IMR-90 (cell line): ENCODE results near the gene BCAS4. TPM values are rescaled to one million over a fixed set of nuclear protein-coding genes. Genes with fewer than 3 reads are reported as not detected.

Experiments used
- ATAC-seq: fragments of 200-7000 bp; cut with Tn5 transposase; 2 replicates; pipeline ENCODE4 v1.9.1; 2020; ENCODE audit warnings: low read depth, mild to moderate bottlenecking, moderate library complexity
- BruUV-seq: library from RNA; stranded (reverse); fragments of 400-500 nt; replicated peaks from 2 replicates; lab custom pipeline; 2021; lab: Mats Ljungman, UMichigan
- CTCF ChIA-PET: fragments of 300-600 bp; formaldehyde crosslinking; extraction: SDS; loops from one replicate; lab custom pipeline; 2021; ENCODE audit warnings: antibody characterized with exemption; lab: Yijun Ruan, JAX
- POLR2A ChIA-PET: fragments of 300-600 bp; sonication (Branson Sonifier 250); formaldehyde crosslinking; loops from one replicate; lab custom pipeline; 2022; ENCODE audit warnings: antibody characterized with exemption; ENCODE audit not compliant: unreplicated experiment; lab: Charles Lee
- DNase-seq: peaks from one replicate; pipeline ENCODE4 v3.0.0; 2013
- H2AFZ ChIP-seq: replicated peaks from 2 replicates; pipeline ENCODE3; 2013; ENCODE audit warnings: low read length, mild to moderate bottlenecking; ENCODE audit not compliant: poor library complexity
- H2AK5ac ChIP-seq: 2 replicates; pipeline ENCODE4 v1.6.1; 2013; ENCODE audit warnings: low read depth, low read length, inconsistent platforms
- H2AK9ac ChIP-seq: replicated peaks from 2 replicates; pipeline ENCODE3; 2013; ENCODE audit warnings: mild to moderate bottlenecking, low read depth, low read length, moderate library complexity; ENCODE audit not compliant: poor library complexity
- H2BK120ac ChIP-seq: 2 replicates; pipeline ENCODE4 v1.6.1; 2013; ENCODE audit warnings: low read depth, low read length, inconsistent platforms
- H2BK15ac ChIP-seq: 3 replicates; pipeline ENCODE4 v1.6.1; 2013; ENCODE audit warnings: low read depth, low read length, inconsistent platforms
- H2BK20ac ChIP-seq: 2 replicates; pipeline ENCODE4 v1.6.1; 2013; ENCODE audit warnings: low read depth, mild to moderate bottlenecking, inconsistent platforms, low read length, moderate library complexity
- H2BK5ac ChIP-seq: 2 replicates; pipeline ENCODE4 v1.6.1; 2013; ENCODE audit warnings: mild to moderate bottlenecking, low read depth, low read length, inconsistent platforms; ENCODE audit not compliant: poor library complexity, severe bottlenecking
- H3K14ac ChIP-seq: replicated peaks from 2 replicates; pipeline ENCODE4 v1.6.1; 2013; ENCODE audit warnings: low read depth, low read length, inconsistent platforms
- H3K18ac ChIP-seq: 2 replicates; pipeline ENCODE4 v1.6.1; 2013; ENCODE audit warnings: low read depth, low read length, control low read depth
- H3K23ac ChIP-seq: 2 replicates; pipeline ENCODE4 v1.6.1; 2013; ENCODE audit warnings: low read depth, low read length, inconsistent platforms
- H3K27ac ChIP-seq: 2 replicates; pipeline ENCODE4 v1.5.1; 2013; ENCODE audit warnings: mild to moderate bottlenecking, control low read depth, low read length; ENCODE audit not compliant: insufficient read depth
- H3K27me3 ChIP-seq: 2 replicates; pipeline ENCODE4 v1.6.1; 2013; ENCODE audit warnings: low read length; ENCODE audit not compliant: control insufficient read depth, insufficient read depth
- H3K36me3 ChIP-seq: 2 replicates; pipeline ENCODE4 v1.6.1; 2013; ENCODE audit warnings: low read length, mixed read lengths; ENCODE audit not compliant: control insufficient read depth, insufficient read depth
- H3K4ac ChIP-seq: 2 replicates; pipeline ENCODE4 v1.6.1; 2013; ENCODE audit warnings: low read depth, low read length, inconsistent platforms
- H3K4me1 ChIP-seq: 2 replicates; pipeline ENCODE4 v1.6.1; 2013; ENCODE audit warnings: low read length, mixed read lengths; ENCODE audit not compliant: control insufficient read depth, insufficient read depth
- H3K4me2 ChIP-seq: 2 replicates; pipeline ENCODE4 v1.6.1; 2013; ENCODE audit warnings: low read depth, mild to moderate bottlenecking, control low read depth, low read length, moderate library complexity
- H3K4me3 ChIP-seq: 2 replicates; pipeline ENCODE4 v1.5.1; 2013; ENCODE audit warnings: low read depth, mild to moderate bottlenecking, control low read depth, low read length, moderate library complexity; ENCODE audit not compliant: insufficient read depth
- H3K56ac ChIP-seq: 2 replicates; pipeline ENCODE4 v1.6.1; 2013; ENCODE audit warnings: low read length, inconsistent platforms; ENCODE audit not compliant: insufficient read depth; ENCODE audit errors: extremely low read depth
- H3K79me1 ChIP-seq, 2 experiments: 2 replicates each; pipeline ENCODE4 v1.6.1; 2013; ENCODE audit warnings: low read length in 2 of 2, inconsistent platforms in 1 of 2, low read depth in 1 of 2
- H3K9ac ChIP-seq: 2 replicates; pipeline ENCODE4 v1.6.1; 2013; ENCODE audit warnings: low read depth, low read length, control low read depth
- H3K9me1 ChIP-seq: 2 replicates; pipeline ENCODE4 v1.6.1; 2013; ENCODE audit warnings: low read length, inconsistent platforms; ENCODE audit not compliant: insufficient read depth
- H3K9me3 ChIP-seq: 2 replicates; pipeline ENCODE4 v1.6.1; 2013; ENCODE audit warnings: low read length; ENCODE audit not compliant: control insufficient read depth, insufficient read depth
- H4K20me1 ChIP-seq: 2 replicates; pipeline ENCODE4 v1.6.1; 2013; ENCODE audit warnings: low read length, inconsistent platforms; ENCODE audit not compliant: insufficient read depth
- H4K5ac ChIP-seq: 2 replicates; pipeline ENCODE4 v1.6.1; 2013; ENCODE audit warnings: mild to moderate bottlenecking, low read depth, low read length, control low read depth
- H4K8ac ChIP-seq, 2 experiments: 2 replicates each; pipeline ENCODE4 v1.6.1; 2013; ENCODE audit warnings: low read depth in 2 of 2, low read length in 2 of 2, control low read depth in 1 of 2, inconsistent platforms in 1 of 2
- H4K91ac ChIP-seq: 2 replicates; pipeline ENCODE4 v1.6.1; 2013; ENCODE audit warnings: low read depth, low read length, inconsistent platforms; ENCODE audit not compliant: insufficient read depth
- POLR2A ChIP-seq: IDR thresholded peaks from 2 replicates; pipeline ENCODE4 v1.6.1; 2012; ENCODE audit warnings: mild to moderate bottlenecking, low read depth, low read length
- WGBS, 2 experiments: methylation state at CpG; one replicate each; pipeline versions ENCODE4 v1.1.5 to v1.1.7; 2013; ENCODE audit warnings: missing lambda C conversion rate in 2 of 2; ENCODE audit not compliant: insufficient read length in 1 of 2; ENCODE audit errors: extremely low coverage in 2 of 2; 5-methylcytosine and 5-hydroxymethylcytosine counted together
- dilution Hi-C: fragments of 300-500 bp; cut with HindIII; formaldehyde crosslinking; loops from one replicate; pipeline ENCODE4 v1.14.3; 2018; ENCODE audit warnings: low sequenced_read_pairs; ENCODE audit not compliant: unreplicated experiment
- in situ Hi-C: fragments of 300-500 bp; cut with MboI; formaldehyde crosslinking; loops from 3 replicates; pipeline ENCODE4 v1.14.3; 2019; ENCODE audit warnings: low sequenced_read_pairs, inconsistent platforms, mixed read lengths
- intact Hi-C: fragments of 100-400 bp; cut with micrococcal nuclease; formaldehyde crosslinking; loops from 2 replicates; pipeline ENCODE4 v1.10.0; 2022
- polyA plus RNA-seq, 3 experiments: library from polyadenylated mRNA; depleted of rRNA; stranded (reverse); fragments of >200 nt; gene quantifications; 2 replicates each; pipeline ENCODE4 v1.2.3, GENCODE V29; 2012; ENCODE audit warnings: low replicate concordance in 1 of 3
- total RNA-seq: library from RNA; depleted of rRNA; stranded (reverse); fragments of >200 nt; gene quantifications from 2 replicates; pipeline ENCODE4 v1.2.3, GENCODE V29; 2012

BCAS4 gene
- total and polyA plus RNA-seq, 2 of the 4 experiments (the other 2 are of a cell fraction) = 42.7 to 47.5 TPM

DNA sequence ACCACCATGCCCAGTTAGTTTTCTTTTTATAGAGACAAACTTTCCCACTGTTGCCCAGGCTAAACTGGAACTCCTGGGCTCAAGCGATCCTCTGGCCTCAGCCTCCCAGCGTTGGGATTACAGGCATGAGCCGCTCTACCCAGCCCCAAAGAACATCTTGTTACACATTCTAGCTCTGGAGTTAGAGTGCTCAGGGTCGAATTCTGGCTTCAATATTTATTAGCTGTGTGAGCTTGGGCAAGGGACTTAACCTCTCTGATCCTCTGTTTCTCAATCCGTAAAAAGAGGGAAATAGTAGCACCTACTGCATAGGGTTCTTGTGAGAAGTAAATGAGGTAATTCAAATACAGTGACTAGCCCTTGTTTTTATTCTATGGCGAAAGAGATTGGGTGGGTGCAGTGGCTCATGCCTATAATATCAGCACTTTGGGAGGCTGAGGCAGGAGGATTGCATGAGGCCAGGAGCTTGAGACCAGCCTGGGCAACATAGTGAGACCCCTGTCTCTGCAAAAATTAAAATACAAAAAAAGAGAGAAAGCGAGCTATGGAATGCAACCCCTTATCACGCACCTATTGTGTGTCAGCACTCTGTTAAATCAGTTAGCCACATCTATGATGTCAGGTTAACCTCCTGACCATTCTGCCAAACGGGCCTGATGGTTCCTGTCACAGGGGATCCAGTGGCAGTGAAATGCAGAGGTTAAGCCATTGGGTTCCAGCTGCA is 19.7 kb downstream of the BCAS4 start:
- peak overlapping the region; percentile 76 for H2AFZ ChIP-seq
- H3K23ac ChIP-seq = peak overlapping the region; percentile 58
- peak overlapping the region; percentile 97 for H2AK5ac ChIP-seq
- H3K27ac ChIP-seq = no peak overlapping the region
- H3K9ac ChIP-seq = no peak overlapping the region
- dilution Hi-C loops (loop anchor here (25.0 kb wide), 1 partner anchor 98 kb away; no protein-coding TSS in a partner anchor), intact Hi-C loops (loop anchor here (1.0 to 5.0 kb wide), 2 partner anchors 16 to 98 kb away; no protein-coding TSS in a partner anchor), in situ Hi-C loops (loop anchor here (5.0 kb wide), 1 partner anchor 118 kb away; the partner anchor contains the start of gene ADNP)
- no peak overlapping the region for H3K18ac ChIP-seq
- no peaks in the 10 kb centered on the region; the same call in 1 of the 2 replicates for H3K36me3 ChIP-seq
- H2BK20ac ChIP-seq = peak overlapping the region; percentile 78; the same call in 1 of the 2 replicates
- peak overlapping the region; percentile 72; the same call in 1 of the 3 replicates for H2BK15ac ChIP-seq
- H3K56ac ChIP-seq = no peak overlapping the region
- no peak overlapping the region for H3K4me3 ChIP-seq
- H3K9me3 ChIP-seq = no peaks in the 10 kb centered on the region
- peaks cover 35 to 56% of the 10 kb centered on the region in 2 experiments for H3K79me1 ChIP-seq
- TF ChIP-seq POLR2A = no peak
- no peaks in the 10 kb centered on the region for H3K27me3 ChIP-seq
- peak overlapping the region; percentile 71 for H3K4me2 ChIP-seq
- H4K91ac ChIP-seq = peak overlapping the region; percentile 39; the same call in 1 of the 2 replicates
- no peak overlapping the region for H4K5ac ChIP-seq
- H2BK120ac ChIP-seq = peak overlapping the region; percentile 70
- peak overlapping the region; percentile 61 for H2BK5ac ChIP-seq
- 96% methylated on average over 4 of the region's 9 CpGs; no CpG with 5 or more reads in 1 of the 2 experiments for WGBS, 2 experiments
- peaks cover 8% of the 10 kb centered on the region for H4K20me1 ChIP-seq
- H3K9me1 ChIP-seq = peaks cover 21% of the 10 kb centered on the region
- peaks cover 15% of the 10 kb centered on the region for H3K4me1 ChIP-seq
- peak overlapping the region; percentile 80 for H3K4ac ChIP-seq
- ChIA-PET CTCF (interaction anchor here (1.0 kb wide), 1 partner anchor 20 kb away, joined by 4 read pairs; no protein-coding TSS in a partner anchor), POLR2A (no interaction called here)
- no peak for ATAC-seq
- no TSS peak for BruUV-seq
- H2AK9ac ChIP-seq = peak overlapping the region; percentile 93
- peak overlapping the region in 1 of 2 experiments; percentile 80; a peak in 2 of 4 replicates for H4K8ac ChIP-seq
- no peak for DNase-seq
- H3K14ac ChIP-seq = peak overlapping the region; percentile 87
